Measurements from ENCODE around the gene NEK6. TPM values are rescaled to one million over a fixed set of nuclear protein-coding genes. Genes with fewer than 3 reads are reported as not detected.

NEK6 gene
- total and polyA plus RNA-seq, 9 donors, result 7.2 to 45.1 (median 22.8) TPM

DNA sequence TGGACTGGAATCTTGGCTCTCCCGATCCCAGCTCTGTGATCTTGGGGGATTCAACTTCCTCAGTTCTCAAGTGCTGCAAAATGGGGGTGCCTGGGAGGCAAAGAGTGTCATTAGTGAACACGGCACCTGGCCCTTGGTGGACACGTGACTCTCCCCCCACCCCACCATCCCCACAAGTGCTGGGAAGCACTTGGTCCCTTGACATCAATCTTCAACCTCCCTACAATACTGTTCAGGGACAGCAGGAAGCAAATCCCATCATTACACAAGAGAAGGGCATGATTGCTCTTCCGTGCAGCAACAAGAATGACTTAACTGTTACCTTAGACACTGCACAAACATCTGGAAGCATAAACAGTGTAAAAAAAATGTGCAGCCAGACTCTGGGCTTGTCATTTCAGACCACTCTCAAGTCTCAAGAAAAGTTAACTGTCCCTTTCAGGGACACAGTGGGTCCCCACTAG is 96.1 kb downstream of the NEK6 start:
- Histone ChIP-seq H3K36me3 (no peaks in the 10 kb centered on the region), H3K27ac (no peak overlapping the region), H3K27me3 (no peaks in the 10 kb centered on the region), H3K9me3 (no peaks in the 10 kb centered on the region), H3K4me1 (ENCODE audit: insufficient read depth) (no peaks in the 10 kb centered on the region), H3K4me3 (no peak overlapping the region)
- DNase-seq, result no peak
- no peak for TF ChIP-seq EP300 (IDR thresholded peaks at IDR 0.05)
- TF ChIP-seq POLR2A (IDR thresholded peaks at IDR 0.05), result no peak
- TF ChIP-seq, protein P1, sequence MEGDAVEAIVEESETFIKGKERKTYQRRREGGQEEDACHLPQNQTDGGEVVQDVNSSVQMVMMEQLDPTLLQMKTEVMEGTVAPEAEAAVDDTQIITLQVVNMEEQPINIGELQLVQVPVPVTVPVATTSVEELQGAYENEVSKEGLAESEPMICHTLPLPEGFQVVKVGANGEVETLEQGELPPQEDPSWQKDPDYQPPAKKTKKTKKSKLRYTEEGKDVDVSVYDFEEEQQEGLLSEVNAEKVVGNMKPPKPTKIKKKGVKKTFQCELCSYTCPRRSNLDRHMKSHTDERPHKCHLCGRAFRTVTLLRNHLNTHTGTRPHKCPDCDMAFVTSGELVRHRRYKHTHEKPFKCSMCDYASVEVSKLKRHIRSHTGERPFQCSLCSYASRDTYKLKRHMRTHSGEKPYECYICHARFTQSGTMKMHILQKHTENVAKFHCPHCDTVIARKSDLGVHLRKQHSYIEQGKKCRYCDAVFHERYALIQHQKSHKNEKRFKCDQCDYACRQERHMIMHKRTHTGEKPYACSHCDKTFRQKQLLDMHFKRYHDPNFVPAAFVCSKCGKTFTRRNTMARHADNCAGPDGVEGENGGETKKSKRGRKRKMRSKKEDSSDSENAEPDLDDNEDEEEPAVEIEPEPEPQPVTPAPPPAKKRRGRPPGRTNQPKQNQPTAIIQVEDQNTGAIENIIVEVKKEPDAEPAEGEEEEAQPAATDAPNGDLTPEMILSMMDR (IDR thresholded peaks at IDR 0.05), result no peak
- intact Hi-C loops (cut with DNase I), result no loop called here
- WGBS, 3 donors, result 78 to 80% (median 78%) methylated on average over 4 of the region's 4 CpGs

DNA sequence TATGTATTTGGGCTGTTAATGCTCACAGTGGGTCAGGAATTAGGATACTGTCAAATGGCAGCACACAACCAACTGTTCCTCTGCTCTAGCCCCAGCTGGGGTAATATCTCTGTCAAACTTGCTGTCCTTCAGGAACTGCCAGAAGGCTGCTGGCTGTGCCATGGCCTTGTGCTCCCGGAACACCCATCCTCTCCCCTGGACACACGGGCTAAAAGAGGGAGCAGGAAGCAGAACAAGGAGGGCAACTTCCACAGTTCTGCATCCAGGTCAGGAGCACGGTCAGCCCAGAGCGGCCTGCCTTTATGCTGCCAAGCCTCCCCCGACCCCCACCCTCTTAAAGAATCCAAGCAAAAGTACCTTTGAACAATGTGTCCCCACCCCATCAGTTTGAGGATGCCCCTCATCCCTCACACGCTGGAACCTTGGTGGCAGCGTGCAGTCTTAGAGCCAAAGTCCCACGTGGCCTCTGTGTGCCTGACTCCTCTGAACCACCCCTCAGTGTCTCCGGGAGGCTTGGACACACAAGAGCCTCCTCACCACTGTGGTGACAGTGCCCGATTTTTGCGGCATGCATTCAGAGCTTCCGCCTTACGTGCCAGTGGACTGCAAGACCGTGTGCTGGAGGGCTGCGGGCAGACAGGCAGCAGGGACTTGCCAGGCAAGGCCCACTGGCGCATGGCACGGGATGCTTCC is 96.7 kb downstream of the NEK6 start:
- no peak overlapping the region for H3K27ac ChIP-seq
- intact Hi-C loops (cut with DNase I), result no loop called here
- TF ChIP-seq POLR2A (IDR thresholded peaks at IDR 0.05), result no peak
- no peaks in the 10 kb centered on the region for H3K9me3 ChIP-seq
- no peak overlapping the region for H3K4me3 ChIP-seq
- WGBS, 3 donors, result 85 to 88% (median 86%) methylated on average over 14 to 17 of the region's 17 CpGs
- H3K36me3 ChIP-seq, result no peaks in the 10 kb centered on the region
- DNase-seq, result no peak
- H3K4me1 ChIP-seq (ENCODE audit: insufficient read depth), result no peaks in the 10 kb centered on the region
- H3K27me3 ChIP-seq, result no peaks in the 10 kb centered on the region

DNA sequence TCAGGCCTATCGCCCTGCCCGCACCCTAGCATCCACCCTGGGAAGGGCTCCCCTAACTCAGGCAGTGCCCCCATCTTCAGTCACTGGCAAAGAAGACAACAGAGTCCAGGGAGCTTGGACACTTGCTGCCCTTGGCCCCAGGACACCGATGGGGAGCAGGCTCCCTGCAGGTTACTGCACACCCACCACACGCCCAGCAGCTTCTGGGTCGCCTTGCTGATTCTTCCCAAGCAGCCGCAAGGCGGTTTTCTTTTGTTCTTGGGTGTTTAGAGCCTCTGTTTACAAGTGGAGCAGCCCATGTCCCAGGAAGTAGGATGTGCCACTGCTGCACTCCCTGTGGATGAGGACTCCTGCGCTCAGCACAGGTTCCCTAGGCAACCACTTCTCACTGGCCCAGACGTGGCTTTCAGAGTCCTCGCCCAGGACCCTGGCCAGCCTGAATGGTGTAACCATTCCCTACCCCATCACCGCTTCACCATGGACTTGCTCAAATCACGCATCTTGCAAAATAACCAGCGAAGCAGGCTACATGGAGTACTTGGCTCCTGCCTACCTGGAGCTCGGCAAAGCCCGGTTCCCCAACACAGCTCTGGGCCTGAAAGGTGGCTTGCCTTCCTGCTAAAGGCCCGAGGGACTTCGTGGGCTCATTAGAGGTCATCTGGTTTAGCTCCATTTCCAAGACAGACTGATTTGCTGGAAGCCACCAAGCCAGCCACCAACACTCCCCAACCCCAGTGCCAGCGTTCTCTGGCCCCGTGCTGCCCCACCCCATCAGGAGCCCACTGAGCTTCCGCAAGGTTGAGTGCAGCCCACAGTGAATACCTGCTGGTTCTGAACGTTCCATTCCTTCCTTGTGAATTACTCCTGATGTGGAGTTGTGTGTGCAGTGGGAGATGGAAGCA is 97.5 kb downstream of the NEK6 start:
- no peak for DNase-seq
- Histone ChIP-seq H3K4me1 (ENCODE audit: insufficient read depth) (peaks cover under 1% of the 10 kb centered on the region), H3K36me3 (no peaks in the 10 kb centered on the region), H3K27ac (no peak overlapping the region), H3K4me3 (no peak overlapping the region), H3K27me3 (no peaks in the 10 kb centered on the region), H3K9me3 (no peaks in the 10 kb centered on the region)
- TF ChIP-seq POLR2A (IDR thresholded peaks at IDR 0.05), result no peak
- TF ChIP-seq EP300 (IDR thresholded peaks at IDR 0.05), result no peak
- TF ChIP-seq, protein P1 (IDR thresholded peaks at IDR 0.05), result no peak
- intact Hi-C loops (cut with DNase I), result no loop called here
- WGBS, 3 donors, result 91 to 93% (median 91%) methylated on average over 19 to 21 of the region's 21 CpGs

DNA sequence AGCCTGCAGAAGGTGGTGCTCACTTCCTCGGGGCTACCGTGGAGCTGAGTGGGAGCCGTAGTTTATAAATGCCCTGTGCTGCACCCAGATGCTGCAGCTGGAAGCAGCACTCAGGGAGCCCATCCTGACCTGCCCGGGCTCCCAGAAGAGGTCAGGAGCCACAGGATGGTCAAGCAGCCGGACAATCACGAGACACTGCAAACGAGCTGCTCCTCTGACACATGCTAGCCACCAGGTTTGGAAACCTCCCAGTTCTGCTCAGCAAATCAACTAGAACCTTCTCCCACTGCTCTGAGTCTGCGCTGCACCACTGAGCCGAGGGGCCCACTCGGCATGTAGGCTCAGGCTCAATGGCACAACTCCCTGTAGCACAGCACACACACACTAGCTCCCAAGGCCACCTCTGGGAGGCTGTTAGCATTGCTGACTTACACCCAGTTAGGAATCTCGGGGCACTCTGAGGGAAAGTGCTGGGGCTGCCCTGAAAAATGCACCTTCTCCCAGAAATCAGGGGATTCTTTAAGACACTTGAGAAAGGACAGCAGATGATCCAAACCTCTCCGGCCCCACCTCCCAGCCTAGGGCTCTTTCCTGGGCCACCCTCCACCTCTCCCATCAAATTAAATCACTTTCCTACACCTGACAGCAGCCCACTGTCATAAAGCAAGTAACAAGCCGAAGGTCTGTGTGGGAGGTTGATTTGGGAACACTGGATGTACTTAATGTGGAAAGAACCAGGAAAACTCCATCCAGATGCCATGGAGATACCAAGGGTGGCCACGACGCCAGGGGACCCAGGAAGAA is 98.4 kb downstream of the NEK6 start:
- DNase-seq, result no peak
- TF ChIP-seq EP300 (IDR thresholded peaks at IDR 0.05) (no peak), POLR2A (IDR thresholded peaks at IDR 0.05) (no peak)
- TF ChIP-seq, protein P1 (IDR thresholded peaks at IDR 0.05), result no peak
- no peaks in the 10 kb centered on the region for H3K36me3 ChIP-seq
- WGBS, 3 donors, result 63 to 69% (median 64%) methylated on average over 15 of the region's 15 CpGs
- H3K27ac ChIP-seq, result no peak overlapping the region
- intact Hi-C loops (cut with DNase I), result no loop called here
- H3K27me3 ChIP-seq, result no peaks in the 10 kb centered on the region
- H3K4me3 ChIP-seq, result no peak overlapping the region
- no peaks in the 10 kb centered on the region for H3K9me3 ChIP-seq
- peaks cover 4% of the 10 kb centered on the region for H3K4me1 ChIP-seq (ENCODE audit: insufficient read depth)
